ENCODE measurements around the gene WDR81. TPM values are rescaled to one million over a fixed set of nuclear protein-coding genes. Genes with fewer than 3 reads are reported as not detected.

Gene WDR81
- total RNA-seq, 1 donor from 2014 or later: 16.2 TPM

DNA sequence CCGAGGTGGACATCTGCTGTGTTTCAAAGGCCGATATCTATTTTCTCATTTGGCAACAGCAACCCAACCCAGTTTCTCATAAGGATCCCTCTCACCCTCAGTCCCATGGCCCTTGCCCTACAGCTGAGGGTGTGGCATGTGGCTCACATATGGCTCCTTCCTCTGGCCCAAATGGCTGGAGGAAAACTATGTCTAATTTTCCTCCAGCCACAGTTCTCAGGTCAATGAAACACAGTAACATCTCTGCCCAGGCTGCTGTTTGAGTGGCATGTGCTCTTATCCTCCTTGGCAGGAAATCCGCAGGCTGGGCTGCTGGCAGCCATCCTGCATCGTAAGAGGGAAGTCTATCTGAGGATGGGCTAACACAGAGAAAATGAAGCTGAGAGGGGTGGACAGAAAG is 61.4 kb downstream of the WDR81 start:
- H3K9me3 Mint-ChIP-seq (ENCODE audit: low read depth): no peaks in the 10 kb centered on the region
- TF ChIP-seq, protein P1, sequence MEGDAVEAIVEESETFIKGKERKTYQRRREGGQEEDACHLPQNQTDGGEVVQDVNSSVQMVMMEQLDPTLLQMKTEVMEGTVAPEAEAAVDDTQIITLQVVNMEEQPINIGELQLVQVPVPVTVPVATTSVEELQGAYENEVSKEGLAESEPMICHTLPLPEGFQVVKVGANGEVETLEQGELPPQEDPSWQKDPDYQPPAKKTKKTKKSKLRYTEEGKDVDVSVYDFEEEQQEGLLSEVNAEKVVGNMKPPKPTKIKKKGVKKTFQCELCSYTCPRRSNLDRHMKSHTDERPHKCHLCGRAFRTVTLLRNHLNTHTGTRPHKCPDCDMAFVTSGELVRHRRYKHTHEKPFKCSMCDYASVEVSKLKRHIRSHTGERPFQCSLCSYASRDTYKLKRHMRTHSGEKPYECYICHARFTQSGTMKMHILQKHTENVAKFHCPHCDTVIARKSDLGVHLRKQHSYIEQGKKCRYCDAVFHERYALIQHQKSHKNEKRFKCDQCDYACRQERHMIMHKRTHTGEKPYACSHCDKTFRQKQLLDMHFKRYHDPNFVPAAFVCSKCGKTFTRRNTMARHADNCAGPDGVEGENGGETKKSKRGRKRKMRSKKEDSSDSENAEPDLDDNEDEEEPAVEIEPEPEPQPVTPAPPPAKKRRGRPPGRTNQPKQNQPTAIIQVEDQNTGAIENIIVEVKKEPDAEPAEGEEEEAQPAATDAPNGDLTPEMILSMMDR (IDR thresholded peaks at IDR 0.05): no peak
- H3K27ac Mint-ChIP-seq (ENCODE audit: unreplicated experiment): no peak overlapping the region
- H3K4me1 Mint-ChIP-seq (ENCODE audit: low read depth): peaks cover 52% of the 10 kb centered on the region
- H3K36me3 Mint-ChIP-seq (ENCODE audit: low read depth): peaks cover 15% of the 10 kb centered on the region
- H3K4me3 Mint-ChIP-seq (ENCODE audit: unreplicated experiment): no peak overlapping the region
- no peaks in the 10 kb centered on the region for H3K27me3 Mint-ChIP-seq (ENCODE audit: low read depth)
- DNase-seq (ENCODE audit: low spot score): peak; percentile 22

DNA sequence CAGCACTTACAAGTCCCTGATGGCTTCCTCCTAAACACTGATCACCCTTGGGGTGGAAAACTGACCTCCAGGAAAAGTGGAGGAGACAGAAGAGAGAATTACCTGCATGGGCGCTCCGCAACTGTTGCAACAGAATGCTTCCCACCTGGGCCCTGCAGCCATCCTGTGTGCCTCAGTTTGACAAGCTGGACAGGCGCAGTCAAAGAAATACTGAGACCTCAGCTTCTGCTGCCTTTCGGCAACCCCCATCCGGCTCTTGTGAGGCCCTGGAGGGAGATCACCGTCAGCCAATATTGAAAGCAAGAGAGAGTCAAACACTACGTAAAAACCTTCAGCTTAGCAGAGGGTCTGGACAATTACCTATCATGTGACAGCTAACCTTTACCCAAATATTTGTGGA is 62.2 kb downstream of the WDR81 start:
- H3K4me3 Mint-ChIP-seq (ENCODE audit: unreplicated experiment): no peak overlapping the region
- TF ChIP-seq, protein P1 (IDR thresholded peaks at IDR 0.05): no peak
- no peaks in the 10 kb centered on the region for H3K9me3 Mint-ChIP-seq (ENCODE audit: low read depth)
- H3K4me1 Mint-ChIP-seq (ENCODE audit: low read depth): peaks cover 52% of the 10 kb centered on the region
- peak; percentile 33 for DNase-seq (ENCODE audit: low spot score)
- peaks cover 15% of the 10 kb centered on the region for H3K36me3 Mint-ChIP-seq (ENCODE audit: low read depth)
- H3K27me3 Mint-ChIP-seq (ENCODE audit: low read depth): no peaks in the 10 kb centered on the region
- peak overlapping the region; percentile 89 for H3K27ac Mint-ChIP-seq (ENCODE audit: unreplicated experiment)

DNA sequence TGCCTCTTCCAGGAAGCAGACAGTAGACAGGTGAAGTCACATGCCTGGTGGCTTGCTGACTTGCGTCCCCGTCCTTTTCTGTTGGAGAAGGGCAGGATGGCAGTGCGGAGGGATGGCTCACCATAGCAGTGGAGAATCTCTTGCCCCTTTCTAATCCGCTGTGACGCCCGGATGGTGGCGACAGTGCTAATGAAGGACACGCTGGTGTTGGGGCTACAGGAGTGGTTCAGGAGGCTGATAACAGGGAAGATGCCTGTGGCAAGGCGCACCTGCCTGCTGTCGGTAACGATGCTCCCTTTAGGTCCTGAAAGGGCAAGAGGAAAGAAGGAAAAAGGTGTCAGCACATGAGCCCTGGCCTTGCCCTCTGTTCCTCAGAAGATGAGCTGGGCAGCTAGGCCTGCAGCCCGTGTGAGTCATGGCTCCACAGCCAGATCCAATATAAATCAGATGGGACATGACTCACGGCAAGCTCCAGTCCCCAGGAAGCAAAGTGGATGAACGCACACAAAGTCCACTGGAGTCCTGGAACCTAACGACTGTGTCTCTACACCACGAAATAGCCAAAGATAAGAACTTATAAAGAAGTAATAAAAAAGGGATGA is 62.9 kb downstream of the WDR81 start:
- H3K36me3 Mint-ChIP-seq (ENCODE audit: low read depth): peaks cover 9% of the 10 kb centered on the region
- no peaks in the 10 kb centered on the region for H3K27me3 Mint-ChIP-seq (ENCODE audit: low read depth)
- no peak overlapping the region for H3K4me3 Mint-ChIP-seq (ENCODE audit: unreplicated experiment)
- peak overlapping the region; percentile 89 for H3K27ac Mint-ChIP-seq (ENCODE audit: unreplicated experiment)
- TF ChIP-seq, protein P1 (IDR thresholded peaks at IDR 0.05): no peak
- H3K9me3 Mint-ChIP-seq (ENCODE audit: low read depth): no peaks in the 10 kb centered on the region
- DNase-seq (ENCODE audit: low spot score): peak; percentile 79
- H3K4me1 Mint-ChIP-seq (ENCODE audit: low read depth): peaks cover 50% of the 10 kb centered on the region

Other genes starting within 250 kb of the WDR81 start
- 216 to 329 TPM (median 329 TPM) in 3 replicates for gene MYO1C, start 232.0 kb upstream of the WDR81 start, total RNA-seq
- 30.2 to 35.3 TPM (median 34.3 TPM) in 3 replicates for gene INPP5K, start 208.1 kb upstream of the WDR81 start, total RNA-seq
- gene PITPNA, start 161.9 kb upstream of the WDR81 start, total RNA-seq: 60.7 to 69.1 TPM (median 68.2 TPM) in 3 replicates
- 3.0 to 3.7 TPM (median 3.3 TPM) in 3 replicates for gene SLC43A2, start 95.9 kb upstream of the WDR81 start, total RNA-seq
- gene SCARF1, start 79.0 kb upstream of the WDR81 start, total RNA-seq: 0.42 to 0.64 TPM (median 0.51 TPM) in 3 replicates
- gene RILP, start 74.8 kb upstream of the WDR81 start, total RNA-seq: 1.8 to 2.0 TPM (median 1.8 TPM) in 3 replicates
- 164 to 235 TPM (median 164 TPM) in 3 replicates for gene PRPF8, start 39.8 kb upstream of the WDR81 start, total RNA-seq
- gene TLCD2, start 14.3 kb upstream of the WDR81 start, total RNA-seq: 5.6 to 9.5 TPM (median 9.2 TPM) in 3 replicates
- 0.15 to 0.24 TPM (median 0.15 TPM) in 3 replicates for gene SERPINF2, start 18.2 kb downstream of the WDR81 start, total RNA-seq
- gene SERPINF1, start 37.4 kb downstream of the WDR81 start, total RNA-seq: 14.6 to 69.2 TPM (median 15.2 TPM) in 3 replicates
- 8.4 to 12.4 TPM (median 10.7 TPM) in 3 replicates for gene SMYD4, start 105.2 kb downstream of the WDR81 start, total RNA-seq
- 56.6 to 92.6 TPM (median 57.6 TPM) in 3 replicates for gene RPA1, start 105.3 kb downstream of the WDR81 start, total RNA-seq

Measured in chondrocyte (in vitro differentiated cells).